C4-2B (cell line): ENCODE measurements around the gene LRRC58.

Experiments used
- ZFX ChIP-seq: fragments of 450-650 bp; IDR thresholded peaks from 2 replicates; pipeline ENCODE4 v1.6.1; 2017
- TF ChIP-seq, protein P1 (sequence below): fragments of 450-650 bp; conservative IDR thresholded peaks from 2 replicates; pipeline ENCODE4 v1.5.1; 2017; ENCODE audit warnings: mild to moderate bottlenecking

DNA sequence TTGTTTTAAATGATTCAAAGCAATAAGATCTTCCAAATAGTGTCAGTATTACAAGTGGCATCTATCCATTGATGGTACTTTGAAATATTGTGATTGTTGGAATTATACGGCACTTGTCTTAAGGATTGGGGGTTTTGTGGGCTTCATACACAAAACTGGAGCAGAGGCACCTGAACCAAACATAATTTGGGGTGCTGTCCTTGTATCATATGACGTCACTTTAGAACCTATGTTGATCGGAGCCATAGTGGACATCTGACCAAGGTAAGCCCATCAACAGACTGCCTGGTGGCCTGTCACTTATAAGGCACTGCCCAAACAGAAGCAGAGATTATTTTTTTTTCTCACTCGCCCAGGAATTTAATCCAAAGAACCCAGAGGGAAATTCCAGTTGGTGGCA is 2.9 kb upstream of the LRRC58 start:
- TF ChIP-seq, protein P1, sequence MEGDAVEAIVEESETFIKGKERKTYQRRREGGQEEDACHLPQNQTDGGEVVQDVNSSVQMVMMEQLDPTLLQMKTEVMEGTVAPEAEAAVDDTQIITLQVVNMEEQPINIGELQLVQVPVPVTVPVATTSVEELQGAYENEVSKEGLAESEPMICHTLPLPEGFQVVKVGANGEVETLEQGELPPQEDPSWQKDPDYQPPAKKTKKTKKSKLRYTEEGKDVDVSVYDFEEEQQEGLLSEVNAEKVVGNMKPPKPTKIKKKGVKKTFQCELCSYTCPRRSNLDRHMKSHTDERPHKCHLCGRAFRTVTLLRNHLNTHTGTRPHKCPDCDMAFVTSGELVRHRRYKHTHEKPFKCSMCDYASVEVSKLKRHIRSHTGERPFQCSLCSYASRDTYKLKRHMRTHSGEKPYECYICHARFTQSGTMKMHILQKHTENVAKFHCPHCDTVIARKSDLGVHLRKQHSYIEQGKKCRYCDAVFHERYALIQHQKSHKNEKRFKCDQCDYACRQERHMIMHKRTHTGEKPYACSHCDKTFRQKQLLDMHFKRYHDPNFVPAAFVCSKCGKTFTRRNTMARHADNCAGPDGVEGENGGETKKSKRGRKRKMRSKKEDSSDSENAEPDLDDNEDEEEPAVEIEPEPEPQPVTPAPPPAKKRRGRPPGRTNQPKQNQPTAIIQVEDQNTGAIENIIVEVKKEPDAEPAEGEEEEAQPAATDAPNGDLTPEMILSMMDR, result no peak
- no peak for TF ChIP-seq ZFX
